Limb (tissue), 2 donors: ENCODE measurements around the gene ABTB2.

Experiments used
- DNase-seq, 2 donors: peaks; one replicate each; pipeline ENCODE4 v3.0.0-alpha.2; 2016; ENCODE audit errors: extremely low spot score in 2 of 2

ABTB2 gene

DNA sequence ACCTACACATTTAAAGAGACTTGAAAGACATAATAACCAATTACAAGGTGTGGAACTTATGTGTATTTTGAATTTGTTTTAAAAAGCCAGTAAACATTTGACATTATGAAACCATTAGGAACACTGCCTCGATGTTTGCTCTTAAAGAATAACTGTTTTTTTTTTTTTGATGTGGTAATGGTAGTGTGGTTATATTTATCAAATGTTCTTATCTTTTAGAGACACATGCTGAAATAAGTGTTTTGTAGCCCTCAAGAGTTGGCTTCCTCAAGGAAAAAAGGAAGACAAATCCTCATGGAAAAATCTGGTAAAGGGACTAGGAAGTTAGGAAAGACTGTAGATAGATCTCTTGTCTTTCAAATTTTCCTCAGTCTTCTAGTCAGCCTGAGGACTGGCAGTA, 2.2 kb upstream of the ABTB2 start:
- DNase-seq: no peak

DNA sequence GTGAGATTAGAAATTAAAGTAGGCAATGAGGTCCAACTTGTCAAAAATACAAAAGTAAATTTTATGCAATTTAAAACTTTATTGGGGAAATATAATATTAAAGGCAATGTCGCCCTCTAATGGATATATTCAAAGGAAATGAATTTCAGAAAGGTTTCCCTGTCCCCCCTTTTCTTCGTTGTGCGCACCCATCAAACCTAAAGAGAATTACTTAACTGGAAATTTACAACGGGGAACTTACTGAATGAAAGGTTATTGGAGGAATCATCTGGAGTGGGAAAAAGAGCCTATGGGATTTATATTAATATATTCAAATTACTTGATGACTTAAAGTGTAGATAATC, 1.7 kb upstream of the ABTB2 start:
- DNase-seq: no peak

DNA sequence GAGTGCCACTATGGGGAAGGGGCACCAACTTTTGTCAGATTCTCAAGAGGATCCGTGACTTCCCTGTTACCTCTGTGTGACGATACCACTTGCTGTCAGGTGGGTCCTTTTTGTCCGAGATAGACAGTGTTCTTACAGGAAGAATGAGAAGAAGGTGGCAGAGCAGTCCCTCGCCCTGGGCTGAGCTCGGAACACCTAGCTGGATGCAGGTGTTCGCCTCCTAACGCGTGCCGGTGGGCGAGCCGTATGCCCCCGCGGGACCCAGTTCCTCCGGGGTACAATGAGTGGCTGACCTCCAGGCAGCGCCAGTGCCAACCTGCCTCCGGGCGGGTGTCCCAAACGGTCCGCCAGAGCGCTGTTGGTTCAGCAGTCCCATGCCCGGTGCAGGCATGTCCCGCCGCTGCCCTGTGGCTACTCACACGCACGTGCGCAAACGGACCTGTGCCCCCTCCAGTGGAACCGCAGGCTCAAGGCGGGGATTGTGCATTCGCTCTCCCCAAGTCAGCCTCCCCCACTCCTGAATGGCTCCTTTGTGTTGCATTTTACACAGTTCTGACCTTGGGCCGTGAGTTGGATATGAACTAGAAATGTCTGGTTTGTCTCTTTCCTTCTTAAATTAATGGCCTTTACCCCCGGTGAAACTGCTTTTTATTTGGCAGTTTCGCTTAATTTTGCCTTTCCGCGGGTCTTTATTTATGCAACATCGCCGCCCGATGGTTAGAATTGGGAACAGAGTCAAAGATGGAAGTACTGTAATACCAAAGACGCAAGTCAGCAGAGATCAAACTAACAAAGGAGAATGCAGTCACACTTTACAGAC, 1.1 kb upstream of the ABTB2 start:
- DNase-seq: peak; percentile 83 to 85

DNA sequence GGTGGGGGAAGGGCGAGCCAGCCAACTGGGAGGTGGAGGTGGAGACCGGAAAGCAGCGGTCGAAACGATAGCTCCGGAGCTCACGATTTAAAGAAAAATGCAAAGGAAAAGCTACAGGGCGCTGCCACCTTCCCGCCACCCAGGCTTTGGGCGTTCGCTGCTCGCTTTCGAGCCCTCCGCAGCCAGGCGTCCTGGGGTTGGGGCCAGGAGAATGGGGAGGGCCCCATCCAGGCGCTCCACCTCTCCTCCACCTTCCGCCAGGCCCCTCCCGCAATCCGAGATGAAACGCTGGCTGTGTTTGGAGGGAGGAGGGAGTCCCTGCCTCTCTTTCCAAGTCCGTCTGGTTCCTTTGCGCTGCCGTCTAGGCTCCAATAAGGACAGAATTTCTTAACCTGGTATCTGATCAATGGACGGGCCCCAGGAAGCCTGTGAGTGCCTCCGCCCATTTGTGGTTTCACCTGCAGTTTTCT, 483 bp upstream of the ABTB2 start:
- peak in 1 of 2 donors; percentile 59 for DNase-seq

DNA sequence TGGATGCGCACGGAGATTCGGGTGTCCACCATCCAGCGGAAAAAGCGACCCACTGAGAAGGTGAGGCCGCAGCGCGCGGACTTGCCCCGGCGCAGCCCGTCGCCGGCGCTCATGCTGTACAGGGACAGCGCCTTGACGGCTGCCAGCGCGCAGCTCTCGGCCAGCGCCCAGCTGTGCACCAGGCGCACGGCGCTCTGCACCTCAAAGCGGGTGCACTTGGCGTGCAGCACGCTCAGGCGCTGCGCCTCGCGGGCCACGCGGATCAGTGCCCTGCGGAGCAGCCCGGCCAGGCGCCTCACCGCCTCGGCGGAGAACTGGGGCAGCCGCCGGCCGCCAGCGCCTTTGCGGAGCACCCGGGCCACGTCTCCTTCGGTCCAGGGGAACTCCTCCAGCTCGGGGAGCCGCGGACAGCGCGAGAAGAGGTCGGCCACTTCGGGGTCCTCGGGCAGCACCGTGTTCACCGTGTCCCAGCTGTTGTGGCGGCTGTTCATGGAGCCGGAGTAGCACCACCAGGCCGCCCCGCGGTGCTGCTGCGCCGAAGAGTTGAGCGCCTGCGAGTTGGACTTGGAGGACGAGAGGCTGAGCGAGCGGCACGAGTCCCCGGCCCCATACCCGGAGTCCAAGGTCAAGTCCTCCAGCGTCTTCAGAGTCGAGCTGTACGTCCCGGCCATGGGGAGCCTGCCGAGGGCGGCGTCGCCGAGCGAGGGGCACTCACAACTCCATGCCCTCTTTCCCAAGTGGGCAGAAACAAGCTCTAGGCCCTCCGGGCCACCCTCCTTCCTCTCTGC, 703 bp downstream of the ABTB2 start:
- peak in 1 of 2 donors; percentile 79 for DNase-seq

DNA sequence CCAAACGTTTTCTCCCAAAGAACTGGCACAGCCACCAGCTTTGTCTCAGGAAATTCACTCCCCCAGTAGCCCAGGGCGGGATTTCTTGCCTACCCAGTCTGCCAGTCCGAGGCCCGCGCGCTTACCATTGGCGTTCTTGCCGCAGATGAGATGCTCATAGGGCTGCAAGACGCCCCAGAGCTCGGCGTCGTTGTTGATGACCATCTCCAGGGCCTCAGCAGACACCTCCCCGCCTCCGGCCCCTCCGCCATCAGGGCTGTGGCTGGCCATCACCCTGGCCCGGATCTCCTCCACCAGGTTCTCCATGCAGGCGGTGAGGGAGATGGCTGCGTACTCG, 1.3 kb downstream of the ABTB2 start:
- no peak for DNase-seq

DNA sequence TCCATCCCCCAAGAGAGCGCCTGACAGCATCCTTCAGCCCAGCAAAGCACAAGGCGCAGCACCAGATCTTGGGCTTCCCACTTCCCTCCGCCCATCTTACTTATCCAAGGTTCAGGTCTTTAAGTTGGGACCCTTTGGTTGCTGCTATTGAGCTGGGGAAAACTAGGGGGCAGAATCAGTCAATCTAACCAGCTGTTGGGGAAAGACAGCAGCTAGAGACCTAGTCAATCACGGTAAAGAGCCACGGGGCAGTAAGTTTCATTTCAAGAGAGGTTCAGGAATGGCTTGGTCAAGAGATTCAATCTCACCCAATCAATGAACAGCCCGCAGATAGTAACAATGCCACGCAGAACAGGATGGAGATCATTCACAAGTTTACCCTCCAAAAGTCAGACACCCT, 1.7 kb downstream of the ABTB2 start:
- no peak for DNase-seq

DNA sequence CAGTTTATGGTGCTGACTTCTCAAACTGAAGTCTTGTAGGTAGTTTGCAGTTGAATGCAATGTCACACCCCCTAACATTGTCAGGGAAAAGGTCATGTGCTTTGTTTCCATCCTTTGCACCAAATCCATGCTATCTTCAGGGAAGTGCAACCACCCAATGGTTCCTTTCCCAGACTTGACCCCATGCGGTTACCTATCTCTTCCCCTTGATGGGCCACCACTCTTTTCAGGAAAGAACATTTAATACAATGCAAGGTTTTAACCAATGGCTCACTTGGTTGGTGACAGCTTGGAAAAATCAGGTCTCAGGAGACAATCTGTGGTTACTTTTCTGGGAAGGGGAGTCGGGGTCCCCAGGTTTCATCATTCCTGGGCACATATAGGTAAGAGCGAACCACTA, 2.1 kb downstream of the ABTB2 start:
- no peak for DNase-seq

DNA sequence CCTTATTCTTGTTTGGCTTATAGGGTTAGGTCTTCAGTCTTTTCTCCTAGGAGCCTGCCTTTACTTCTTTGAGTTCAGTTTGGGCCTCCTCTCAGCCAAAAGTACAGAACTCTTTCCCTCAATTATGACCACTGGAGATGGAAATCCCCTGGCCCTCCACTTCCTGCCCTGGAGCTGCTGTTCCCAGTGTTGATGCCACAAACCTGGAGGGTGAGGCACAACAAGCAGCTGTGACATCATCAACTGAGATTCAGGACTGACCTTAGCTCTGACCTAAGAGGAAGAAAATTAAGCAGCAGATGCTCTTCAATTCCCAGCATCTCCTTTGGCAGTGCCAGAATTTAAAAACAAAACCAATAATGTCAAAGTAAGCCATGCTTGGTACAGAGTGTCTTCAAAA, 3.0 kb downstream of the ABTB2 start:
- no peak for DNase-seq

DNA sequence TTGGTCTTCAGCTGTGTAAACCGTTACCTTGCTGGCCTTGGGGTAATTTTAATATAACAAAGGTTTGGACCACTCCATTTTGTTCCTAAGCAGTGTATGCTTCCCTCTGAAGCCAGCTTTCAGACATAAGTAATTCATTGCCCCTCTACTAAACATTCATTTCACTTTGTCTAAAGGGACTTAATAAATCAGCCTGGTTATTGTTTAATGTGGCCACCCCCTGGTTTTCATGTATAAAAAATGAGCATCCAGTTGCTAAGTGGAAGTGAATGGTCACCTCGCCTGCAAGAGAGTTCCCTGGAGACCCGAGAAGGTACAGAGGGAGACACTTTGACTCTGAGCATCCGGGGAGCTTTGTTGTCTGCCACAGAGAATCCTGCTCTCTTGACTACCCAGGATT, 3.9 kb downstream of the ABTB2 start:
- no peak for DNase-seq

DNA sequence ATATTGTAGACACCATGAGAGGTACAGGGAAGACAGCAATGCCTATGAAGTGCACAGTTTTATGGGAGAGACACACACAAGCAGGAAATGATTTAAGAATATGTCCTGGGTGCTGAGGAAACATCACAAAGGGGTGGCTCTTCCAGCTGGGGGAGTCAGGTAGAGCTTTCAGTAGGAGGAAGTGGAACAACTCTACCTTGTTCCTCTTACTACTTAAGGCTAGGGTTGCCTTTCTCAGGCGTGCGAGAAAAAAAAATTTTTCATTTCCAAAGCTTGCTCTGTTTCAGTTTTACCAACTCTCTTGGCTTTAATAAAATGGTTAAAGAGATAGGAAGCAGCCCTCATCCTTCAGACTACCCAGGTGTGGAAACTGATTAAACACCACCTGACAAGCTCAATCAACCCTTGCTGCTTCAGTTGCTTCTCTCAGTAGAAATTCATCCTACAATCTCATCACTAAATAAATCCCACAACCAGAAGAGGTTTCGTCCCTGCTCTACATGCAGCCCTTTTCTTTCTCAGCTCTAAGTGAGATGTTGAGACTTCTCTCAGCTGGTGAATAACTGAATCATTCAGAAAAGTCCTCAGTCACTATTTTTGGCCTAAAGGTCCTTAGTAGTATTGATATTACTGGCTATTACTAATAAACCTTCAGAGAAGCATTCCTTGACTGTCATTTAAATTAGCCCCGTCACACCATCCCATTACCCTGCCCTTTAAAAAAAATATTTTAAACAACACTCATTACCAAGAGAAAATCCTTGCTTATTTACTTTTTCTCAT, 5.9 kb downstream of the ABTB2 start:
- DNase-seq: no peak

DNA sequence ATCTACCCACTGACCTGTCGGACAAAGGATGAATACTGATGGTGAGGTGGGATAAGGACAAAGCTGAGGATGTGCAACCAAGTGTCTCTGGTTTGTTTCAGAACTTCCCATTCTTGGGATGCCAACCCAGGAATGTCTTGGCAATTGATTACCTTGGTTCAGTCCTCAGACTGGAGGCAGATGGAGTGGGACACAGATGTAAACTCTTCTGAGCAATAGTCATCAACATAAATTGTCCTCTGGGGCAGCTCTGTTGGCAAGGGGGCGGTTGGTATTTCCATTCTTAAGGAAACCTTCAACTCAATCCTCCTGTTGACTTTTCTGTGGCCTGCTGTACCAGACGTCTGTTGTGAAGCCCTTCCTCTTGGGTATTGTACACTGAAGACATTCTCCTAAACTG, 6.8 kb downstream of the ABTB2 start:
- DNase-seq: no peak

DNA sequence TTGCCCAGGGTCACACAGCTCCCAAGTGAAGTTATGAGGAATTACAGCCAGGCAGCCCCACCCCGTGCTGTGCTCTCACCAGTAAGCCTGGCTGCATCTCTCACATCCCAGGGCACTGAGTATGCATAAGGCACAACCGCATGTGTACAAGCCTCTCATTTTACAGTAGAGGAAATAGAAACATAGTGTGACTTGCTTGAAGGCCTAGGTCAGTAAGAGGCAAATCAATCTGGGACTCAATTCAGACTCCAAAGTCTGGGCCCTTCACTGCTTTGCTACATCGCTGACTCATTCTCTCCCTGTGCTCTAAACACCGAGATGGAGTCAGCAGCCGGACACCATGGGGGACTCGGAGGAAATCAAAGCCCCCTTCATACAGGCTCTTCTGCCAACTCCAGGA, 7.9 kb downstream of the ABTB2 start:
- DNase-seq: no peak

DNA sequence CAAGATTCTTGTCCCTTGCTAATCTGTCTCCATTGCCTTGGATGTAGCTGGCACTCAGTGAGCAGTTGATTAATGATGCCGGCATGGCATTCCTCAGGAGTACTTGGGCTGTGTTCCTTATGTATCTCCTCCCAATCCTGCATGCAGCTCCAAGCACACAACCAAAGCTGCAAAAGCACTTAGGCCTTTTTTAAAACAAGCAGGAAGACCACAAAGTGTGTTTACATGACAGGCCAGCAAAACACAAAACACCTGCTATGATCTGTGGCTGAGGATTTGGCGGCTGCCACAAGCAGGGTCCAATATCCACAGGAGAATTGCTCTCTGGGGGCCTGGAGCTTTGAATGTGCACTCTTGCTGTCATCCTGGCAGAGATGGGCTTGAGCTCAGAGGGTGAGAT, 8.9 kb downstream of the ABTB2 start:
- no peak for DNase-seq

DNA sequence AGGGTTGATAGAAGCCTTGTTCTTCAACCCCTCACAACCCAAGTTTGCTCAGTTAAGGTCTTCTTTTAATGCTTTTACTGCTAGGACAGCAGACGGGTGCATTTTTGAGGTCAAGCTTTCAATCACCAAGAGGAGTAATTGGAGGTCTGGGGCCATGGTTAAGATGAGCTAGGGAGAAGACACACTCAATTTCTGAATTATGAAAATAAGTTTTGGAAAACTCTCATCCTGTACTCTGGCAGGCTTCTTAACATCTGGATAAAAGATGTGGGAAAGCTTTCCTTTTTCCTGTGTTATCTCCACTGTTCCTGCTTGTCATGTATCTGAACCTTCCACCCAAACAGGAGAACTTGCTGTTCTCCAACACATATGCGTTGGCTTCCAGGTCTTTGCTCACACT, 9.7 kb downstream of the ABTB2 start:
- DNase-seq: no peak

DNA sequence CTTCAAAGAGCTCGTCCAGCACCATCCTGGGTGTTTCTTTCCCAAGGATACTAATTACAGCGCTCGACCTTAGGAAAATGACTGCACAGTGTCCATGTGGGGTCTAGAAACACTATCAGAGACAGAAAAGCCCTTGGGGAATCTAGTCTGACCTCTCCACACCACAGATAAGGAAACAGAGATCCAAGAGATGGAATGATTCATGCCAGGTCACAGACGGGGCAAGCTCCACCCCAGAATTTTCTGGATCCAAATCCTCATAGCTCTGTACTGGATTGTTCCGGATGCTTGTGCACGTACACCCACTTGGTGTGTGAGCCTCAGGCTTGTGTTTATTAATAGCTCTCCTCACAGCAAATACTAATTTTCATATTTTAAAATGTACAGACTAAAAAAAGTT, 11.3 kb downstream of the ABTB2 start:
- no peak for DNase-seq

DNA sequence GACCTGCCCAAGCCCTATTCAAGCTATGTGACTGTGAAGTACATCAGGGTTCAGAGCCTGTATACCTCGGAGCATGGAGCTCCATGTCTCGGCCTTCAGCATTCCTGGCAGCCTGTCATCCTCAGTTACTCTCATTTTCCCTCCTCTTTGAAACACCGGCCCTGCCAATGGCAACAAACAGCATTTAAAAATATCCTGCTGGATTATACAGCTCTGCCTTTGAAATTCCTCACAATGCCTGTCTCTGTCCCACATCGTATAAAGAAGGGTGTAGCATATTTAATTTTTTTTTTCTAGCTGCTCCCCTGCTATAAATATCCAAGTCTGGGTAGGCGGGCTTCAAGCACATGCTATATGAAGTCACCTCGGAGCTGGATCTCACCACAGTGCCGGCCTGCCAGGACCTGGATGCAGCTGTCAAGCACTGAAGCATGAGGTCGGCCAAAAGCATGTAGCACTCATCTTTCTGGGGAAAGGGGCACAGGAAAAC, 11.8 kb downstream of the ABTB2 start:
- DNase-seq: peak; percentile 71 to 81

DNA sequence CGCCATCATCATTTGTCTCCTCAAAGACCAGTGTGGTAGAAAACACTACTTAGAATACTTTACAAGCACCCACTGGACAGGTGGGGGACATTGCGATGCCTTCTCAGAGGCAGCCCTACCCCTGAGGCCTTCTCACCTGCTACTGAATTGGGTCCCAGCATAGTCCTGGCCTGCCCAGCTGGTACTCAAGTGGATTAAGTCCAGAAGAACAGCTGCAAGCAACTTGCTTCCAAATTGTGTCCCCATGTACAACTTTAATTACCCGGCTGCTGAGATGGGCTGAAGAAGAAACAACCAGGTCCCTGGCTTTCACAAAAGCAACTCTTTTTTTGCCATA, 12.3 kb downstream of the ABTB2 start:
- no peak for DNase-seq

DNA sequence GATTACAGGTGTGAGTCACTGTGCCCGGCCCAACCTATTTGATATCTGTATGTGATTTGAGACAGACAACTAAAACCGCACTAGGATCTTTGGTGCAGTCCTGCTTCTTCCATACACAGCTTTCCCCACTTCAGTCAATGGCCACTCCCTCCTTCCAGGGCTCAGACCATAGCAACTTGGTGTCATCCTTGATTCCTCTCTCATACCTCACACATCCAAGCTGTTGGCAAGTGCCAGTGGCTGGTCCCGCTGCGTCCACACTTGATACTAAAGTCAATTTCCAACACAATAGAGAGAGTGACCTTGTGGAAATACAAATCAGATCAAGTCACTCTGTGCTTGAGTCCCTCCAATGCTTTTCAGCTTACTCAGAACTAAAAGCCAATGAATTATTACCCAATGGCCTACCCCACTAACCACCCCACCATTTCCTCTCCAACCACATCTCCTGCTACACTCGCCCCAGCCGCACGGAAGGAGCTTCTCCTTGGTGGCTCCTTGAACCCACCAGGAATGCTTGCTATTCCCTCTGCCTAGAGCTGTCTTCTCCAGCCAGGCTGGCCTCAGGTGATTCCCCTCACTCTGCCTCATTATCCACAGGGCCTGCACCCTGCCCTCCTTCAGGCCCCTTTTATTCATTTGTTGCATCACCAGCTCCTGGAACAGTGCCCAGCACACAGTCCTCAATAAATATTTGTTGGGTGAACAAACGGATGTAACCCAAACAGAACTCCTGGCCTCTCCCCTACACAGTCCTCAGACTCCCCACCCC, 12.9 kb downstream of the ABTB2 start:
- DNase-seq: no peak

DNA sequence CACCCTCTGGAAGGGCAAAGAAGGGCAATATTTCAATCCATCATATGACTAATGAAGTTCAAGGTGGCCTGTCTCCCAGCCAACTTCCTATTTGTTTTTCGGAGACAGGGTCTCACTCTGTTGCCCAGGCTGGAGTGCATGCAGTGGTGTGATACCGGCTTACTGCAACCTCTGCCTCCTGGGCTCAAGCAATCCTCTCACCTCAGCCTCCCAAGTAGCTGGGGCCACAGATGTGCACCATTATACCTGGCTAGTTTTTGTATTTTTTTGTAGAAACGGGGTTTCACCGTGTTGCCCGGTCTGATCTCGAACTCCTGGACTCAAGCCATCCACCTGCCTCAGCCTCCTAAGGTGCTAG, 13.4 kb downstream of the ABTB2 start:
- no peak for DNase-seq

DNA sequence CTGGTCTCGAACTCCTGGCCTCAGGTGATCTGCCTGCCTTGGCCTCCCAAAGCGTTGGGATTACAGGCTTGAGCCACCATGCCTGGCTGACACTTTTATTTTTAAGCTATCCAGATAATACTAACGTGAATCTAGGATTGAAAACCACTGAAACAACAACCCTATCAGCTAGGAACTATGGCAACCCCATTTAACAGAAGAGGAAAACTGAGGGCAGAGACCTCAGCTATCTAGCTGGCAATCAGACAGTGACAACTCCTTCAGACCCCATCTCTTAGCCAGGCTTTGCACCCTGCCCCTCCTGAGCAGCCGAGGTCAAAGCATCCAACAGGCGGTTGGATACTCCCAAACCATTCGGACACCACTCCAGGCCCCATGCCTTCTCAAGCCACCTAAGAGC, 14.1 kb downstream of the ABTB2 start:
- DNase-seq: no peak

DNA sequence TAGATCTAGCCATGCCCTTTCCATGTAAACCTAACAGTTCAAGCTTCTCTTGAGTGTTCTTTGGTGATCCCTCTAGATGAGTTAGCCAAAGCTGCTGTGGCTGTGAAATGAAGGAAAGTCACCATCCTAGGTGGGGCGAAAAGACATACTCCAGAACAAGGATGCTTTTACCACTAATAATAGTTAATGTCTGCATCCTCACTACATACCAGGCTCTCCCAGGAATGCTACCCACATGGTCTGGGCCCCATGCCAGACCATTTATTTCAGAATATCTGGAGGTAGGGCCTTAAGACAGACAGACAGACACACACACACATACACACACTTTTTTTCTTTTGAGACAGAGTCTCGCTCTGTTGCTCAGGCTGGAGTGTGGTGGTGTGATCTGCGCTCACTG, 14.7 kb downstream of the ABTB2 start:
- no peak for DNase-seq
